ENCODE results near the gene FOXK1. TPM values are rescaled to one million over a fixed set of nuclear protein-coding genes. Genes with fewer than 3 reads are reported as not detected.

Gene FOXK1
- total RNA-seq, 2 experiments from 2014 or later: 67.8 to 68.1 TPM

- peak overlapping the region in 1 of 2 donors; percentile 94 for H3K27ac ChIP-seq (ENCODE audit: low read depth in 1 of 2, low read length in 2 of 2)
- H3K36me3 ChIP-seq (ENCODE audit: insufficient read depth, low read length): peaks cover 17% of the 10 kb centered on the region
- H3K4me1 ChIP-seq (ENCODE audit: insufficient read depth, low read length): peaks cover 58% of the 10 kb centered on the region
- DNase-seq (peak in 2 of 14 experiments; percentile 12 to 25), ATAC-seq (ENCODE audit: poor library complexity) (no peak)
- no peak overlapping the region for H3K4me3 ChIP-seq (ENCODE audit: low read length)
- Mint-ChIP-seq H3K4me3 (peak overlapping the region; percentile 69), H3K36me3 (ENCODE audit: low read depth) (peaks cover 68% of the 10 kb centered on the region), H3K27me3 (no peaks in the 10 kb centered on the region), H3K9me3 (no peaks in the 10 kb centered on the region), H3K27ac (peak overlapping the region; percentile 93), H3K4me1 (ENCODE audit: low read depth) (peaks cover 84% of the 10 kb centered on the region)
- no peaks in the 10 kb centered on the region for H3K9me3 ChIP-seq (ENCODE audit: control insufficient read depth in 1 of 2, insufficient read depth in 1 of 2, low read length in 2 of 2)
- no peak for TF ChIP-seq CTCF (IDR thresholded peaks at IDR 0.05)
- no peaks in the 10 kb centered on the region for H3K27me3 ChIP-seq (ENCODE audit: control insufficient read depth in 1 of 2, insufficient read depth in 2 of 2, low read length in 2 of 2)
- ChIA-PET POLR2A (interaction anchor here (0.8 kb wide), 1 partner anchor 33 kb away, joined by 5 read pairs; the partner anchor contains the start of gene AP5Z1), CTCF (no interaction called here)
- intact Hi-C loops (cut with DNase I, micrococcal nuclease): no loop called here
These were observed 60.0 kb downstream of the FOXK1 start for GRCh38 chr7:4742051-4742573.

GRCh38 chr7:4742852-4743251 is 60.8 kb downstream of the FOXK1 start:
- no peak for ATAC-seq (ENCODE audit: poor library complexity)
- TF ChIP-seq CTCF (IDR thresholded peaks at IDR 0.05): no peak
- CTCF ChIA-PET: no interaction called here

GRCh38 chr7:4744391-4745264 is 62.5 kb downstream of the FOXK1 start:
- POLR2A ChIA-PET: interaction anchor here (0.9 to 4.8 kb wide), 6 partner anchors 10 to 103 kb away, joined by 3 to 41 read pairs (median 15); partner anchors contain the start of gene AP5Z1
- Histone ChIP-seq H3K4me1 (ENCODE audit: insufficient read depth, low read length) (peaks cover 69% of the 10 kb centered on the region), H3K27ac (ENCODE audit: low read depth in 1 of 2, low read length in 2 of 2) (peak overlapping the region; percentile 68 to 94), H3K27me3 (ENCODE audit: control insufficient read depth in 1 of 2, insufficient read depth in 2 of 2, low read length in 2 of 2) (no peaks in the 10 kb centered on the region), H3K4me3 (ENCODE audit: low read length) (peak overlapping the region; percentile 58), H3K9me3 (ENCODE audit: control insufficient read depth in 1 of 2, insufficient read depth in 1 of 2, low read length in 2 of 2) (no peaks in the 10 kb centered on the region), H3K36me3 (ENCODE audit: insufficient read depth, low read length) (peaks cover 33% of the 10 kb centered on the region)
- TF ChIP-seq CTCF (IDR thresholded peaks at IDR 0.05): no peak
- ATAC-seq (ENCODE audit: poor library complexity) (peak; percentile 73), DNase-seq (peak; percentile 39 to 84 (median 73))
- Mint-ChIP-seq H3K4me3 (peak overlapping the region; percentile 90), H3K9me3 (no peaks in the 10 kb centered on the region), H3K27ac (peak overlapping the region; percentile 93), H3K27me3 (no peaks in the 10 kb centered on the region), H3K36me3 (ENCODE audit: low read depth) (peaks cover 72% of the 10 kb centered on the region), H3K4me1 (ENCODE audit: low read depth) (peaks cover 81% of the 10 kb centered on the region)
- intact Hi-C loops (cut with DNase I, micrococcal nuclease): loop anchor here (1.0 to 2.0 kb wide), 3 partner anchors 30 to 104 kb away; partner anchors contain the start of gene AP5Z1 (in 1 of the 2)
- CTCF ChIA-PET: interaction anchor here (0.9 to 1.6 kb wide), 4 partner anchors 20 to 103 kb away, joined by 3 to 5 read pairs (median 4); no protein-coding TSS in a partner anchor

More at GRCh38 chr7:4742852-4743251, 60.8 kb downstream of the FOXK1 start:
- Mint-ChIP-seq H3K9me3 (no peaks in the 10 kb centered on the region), H3K27me3 (no peaks in the 10 kb centered on the region), H3K4me3 (peak overlapping the region; percentile 48), H3K36me3 (ENCODE audit: low read depth) (peaks cover 71% of the 10 kb centered on the region), H3K4me1 (ENCODE audit: low read depth) (peaks cover 82% of the 10 kb centered on the region), H3K27ac (peak overlapping the region; percentile 93)
- Histone ChIP-seq H3K4me3 (ENCODE audit: low read length) (no peak overlapping the region), H3K27me3 (ENCODE audit: control insufficient read depth in 1 of 2, insufficient read depth in 2 of 2, low read length in 2 of 2) (no peaks in the 10 kb centered on the region), H3K9me3 (ENCODE audit: control insufficient read depth in 1 of 2, insufficient read depth in 1 of 2, low read length in 2 of 2) (no peaks in the 10 kb centered on the region), H3K4me1 (ENCODE audit: insufficient read depth, low read length) (peaks cover 65% of the 10 kb centered on the region), H3K27ac (ENCODE audit: low read depth in 1 of 2, low read length in 2 of 2) (peak overlapping the region in 1 of 2 donors; percentile 94), H3K36me3 (ENCODE audit: insufficient read depth, low read length) (peaks cover 17% of the 10 kb centered on the region)
- no peak for DNase-seq
- intact Hi-C loops (cut with DNase I, micrococcal nuclease): no loop called here
- POLR2A ChIA-PET: interaction anchor here (3.1 kb wide), 1 partner anchor 32 kb away, joined by 27 read pairs; the partner anchor contains the start of gene AP5Z1

Measured in CD4-positive, alpha-beta T cell (primary cell).